ENCODE data around the gene RIPK1.
"Not testable (repeated sequence)": the region's sequence is repeated elsewhere in the genome, so short reads cannot be mapped to it uniquely, and the experiment has no call there.

RIPK1 gene

GRCh38 chr6:3052481-3053230 is 15.6 kb upstream of the RIPK1 start:
- TF ChIP-seq EZH2 (IDR thresholded peaks at IDR 0.05; ENCODE audit: borderline replicate concordance, low read length) = no peak
- no peak for TF ChIP-seq CTCF (IDR thresholded peaks at IDR 0.05; ENCODE audit: low read length)
- peaks cover 6% of the 10 kb centered on the region; the same call in 1 of the 2 replicates for H3K27me3 ChIP-seq (ENCODE audit: insufficient read depth, low read length)
- H3K9me3 ChIP-seq (ENCODE audit: low read length) = no peaks in the 10 kb centered on the region
- H4K20me1 ChIP-seq (ENCODE audit: insufficient read depth, low read length) = no peaks in the 10 kb centered on the region
- peaks cover 29% of the 10 kb centered on the region for H3K4me1 ChIP-seq (ENCODE audit: insufficient read depth, low read length, severe bottlenecking)
- peak overlapping the region; percentile 64 for H3K4me3 ChIP-seq (ENCODE audit: low read depth, low read length, poor library complexity, severe bottlenecking)
- no peaks in the 10 kb centered on the region for H3K79me2 ChIP-seq (ENCODE audit: insufficient read depth, low read length)
- H3K4me2 ChIP-seq (ENCODE audit: low read length) = peak overlapping the region; percentile 72
- H3K9me2 ChIP-seq (ENCODE audit: low read depth, low read length) = no peaks in the 10 kb centered on the region
- H3K9ac ChIP-seq (ENCODE audit: low read length) = peak overlapping the region; percentile 64
- no peak overlapping the region for H3K27ac ChIP-seq (ENCODE audit: low read depth, low read length, poor library complexity, severe bottlenecking)
- no peaks in the 10 kb centered on the region; the same call in 1 of the 2 replicates for H3K36me3 ChIP-seq (ENCODE audit: insufficient read depth, low read length)
- peak overlapping the region; percentile 53; the same call in 1 of the 2 replicates for H2AFZ ChIP-seq (ENCODE audit: low read length)
- 0 out of 2 replicates have a peak, but pooled peaks cover 4% of the 10 kb centered on the region for H3F3A ChIP-seq (ENCODE audit: insufficient read depth, low read length)

GRCh38 chr6:3053231-3053508 is 15.1 kb upstream of the RIPK1 start:
- peak overlapping the region; percentile 64 for H3K9ac ChIP-seq (ENCODE audit: low read length)
- H3K27me3 ChIP-seq (ENCODE audit: insufficient read depth, low read length) = peaks cover under 1% of the 10 kb centered on the region; the same call in 1 of the 2 replicates
- no peaks in the 10 kb centered on the region for H4K20me1 ChIP-seq (ENCODE audit: insufficient read depth, low read length)
- H3K9me3 ChIP-seq (ENCODE audit: low read length) = no peaks in the 10 kb centered on the region
- peaks cover 29% of the 10 kb centered on the region for H3K4me1 ChIP-seq (ENCODE audit: insufficient read depth, low read length, severe bottlenecking)
- H2AFZ ChIP-seq (ENCODE audit: low read length) = peak overlapping the region; percentile 53; the same call in 1 of the 2 replicates
- no peak overlapping the region for H3K27ac ChIP-seq (ENCODE audit: low read depth, low read length, poor library complexity, severe bottlenecking)
- H3K4me2 ChIP-seq (ENCODE audit: low read length) = peak overlapping the region; percentile 72
- H3K9me2 ChIP-seq (ENCODE audit: low read depth, low read length) = no peaks in the 10 kb centered on the region
- H3F3A ChIP-seq (ENCODE audit: insufficient read depth, low read length) = 0 out of 2 replicates have a peak, but pooled peaks cover 4% of the 10 kb centered on the region
- TF ChIP-seq CTCF (IDR thresholded peaks at IDR 0.05; ENCODE audit: low read length) = no peak; the same call in 1 of the 2 replicates
- TF ChIP-seq EZH2 (IDR thresholded peaks at IDR 0.05; ENCODE audit: borderline replicate concordance, low read length) = no peak
- H3K79me2 ChIP-seq (ENCODE audit: insufficient read depth, low read length) = no peaks in the 10 kb centered on the region
- peak overlapping the region; percentile 64 for H3K4me3 ChIP-seq (ENCODE audit: low read depth, low read length, poor library complexity, severe bottlenecking)
- H3K36me3 ChIP-seq (ENCODE audit: insufficient read depth, low read length) = no peaks in the 10 kb centered on the region

GRCh38 chr6:3054229-3055157 is 13.8 kb upstream of the RIPK1 start:
- H3K79me2 ChIP-seq (ENCODE audit: insufficient read depth, low read length); H3K9ac ChIP-seq (ENCODE audit: low read length); H3F3A ChIP-seq (ENCODE audit: insufficient read depth, low read length); H2AFZ ChIP-seq (ENCODE audit: low read length); H3K9me3 ChIP-seq (ENCODE audit: low read length); H3K27me3 ChIP-seq (ENCODE audit: insufficient read depth, low read length); H3K9me2 ChIP-seq (ENCODE audit: low read depth, low read length); H3K36me3 ChIP-seq (ENCODE audit: insufficient read depth, low read length); H4K20me1 ChIP-seq (ENCODE audit: insufficient read depth, low read length): not testable (repeated sequence)
- Histone ChIP-seq H3K4me2 (ENCODE audit: low read length) (peak overlapping the region; percentile 17; the same call in 1 of the 2 replicates), H3K4me3 (ENCODE audit: low read depth, low read length, poor library complexity, severe bottlenecking) (peak overlapping the region; percentile 64), H3K27ac (ENCODE audit: low read depth, low read length, poor library complexity, severe bottlenecking) (peak overlapping the region; percentile 16), H3K4me1 (ENCODE audit: insufficient read depth, low read length, severe bottlenecking) (peaks cover 29% of the 10 kb centered on the region)

- H3K27ac ChIP-seq (ENCODE audit: low read depth, low read length, poor library complexity, severe bottlenecking) = peak overlapping the region; percentile 16
- peak overlapping the region; percentile 17; the same call in 1 of the 2 replicates for H3K4me2 ChIP-seq (ENCODE audit: low read length)
- not testable (repeated sequence) for H3K36me3 ChIP-seq (ENCODE audit: insufficient read depth, low read length); H3K4me3 ChIP-seq (ENCODE audit: low read depth, low read length, poor library complexity, severe bottlenecking); H3F3A ChIP-seq (ENCODE audit: insufficient read depth, low read length); H2AFZ ChIP-seq (ENCODE audit: low read length); H3K9me3 ChIP-seq (ENCODE audit: low read length); H3K27me3 ChIP-seq (ENCODE audit: insufficient read depth, low read length); H3K9ac ChIP-seq (ENCODE audit: low read length); H3K79me2 ChIP-seq (ENCODE audit: insufficient read depth, low read length); H4K20me1 ChIP-seq (ENCODE audit: insufficient read depth, low read length); H3K9me2 ChIP-seq (ENCODE audit: low read depth, low read length)
- peaks cover 29% of the 10 kb centered on the region for H3K4me1 ChIP-seq (ENCODE audit: insufficient read depth, low read length, severe bottlenecking)
Observed at GRCh38 chr6:3055158-3055499, 13.2 kb upstream of the RIPK1 start.

All from OCI-LY1 (cell line).